ENCODE data around the gene ATL1.
"Not testable (repeated sequence)": the region's sequence is repeated elsewhere in the genome, so short reads cannot be mapped to it uniquely, and the experiment has no call there.

ATL1 gene

DNA sequence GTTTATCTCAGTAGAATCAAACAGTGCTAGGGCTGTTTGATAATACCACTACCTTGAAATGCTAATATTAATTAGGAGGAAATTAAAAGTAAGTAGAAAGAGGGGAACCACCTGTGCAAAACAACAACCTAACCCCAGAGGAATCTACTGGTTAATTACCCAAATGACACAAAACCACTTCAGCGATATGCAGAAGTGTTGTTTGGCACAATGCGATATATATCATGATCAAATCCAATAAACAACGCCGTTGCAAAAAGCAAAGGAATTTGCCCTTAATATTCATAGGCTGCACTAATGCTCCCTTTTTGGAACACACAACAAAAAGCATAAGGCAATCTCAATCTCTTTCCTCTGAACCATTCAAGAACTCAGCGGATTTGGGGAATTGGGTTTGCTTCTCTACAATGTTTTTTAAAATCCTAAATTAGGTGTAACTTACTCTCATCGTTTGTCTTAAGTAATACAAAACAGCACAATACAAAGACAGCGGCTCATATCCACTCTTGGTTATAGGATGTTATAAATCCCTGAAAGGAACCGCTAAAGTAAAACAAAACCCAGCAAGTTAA lies 29.1 kb upstream of the ATL1 start:
- no peak for TF ChIP-seq POLR2A (IDR thresholded peaks at IDR 0.05; ENCODE audit: low read depth, low read length)
- no peak for DNase-seq (ENCODE audit: insufficient read length, low spot score)
- peak; percentile 11 for FAIRE-seq

DNA sequence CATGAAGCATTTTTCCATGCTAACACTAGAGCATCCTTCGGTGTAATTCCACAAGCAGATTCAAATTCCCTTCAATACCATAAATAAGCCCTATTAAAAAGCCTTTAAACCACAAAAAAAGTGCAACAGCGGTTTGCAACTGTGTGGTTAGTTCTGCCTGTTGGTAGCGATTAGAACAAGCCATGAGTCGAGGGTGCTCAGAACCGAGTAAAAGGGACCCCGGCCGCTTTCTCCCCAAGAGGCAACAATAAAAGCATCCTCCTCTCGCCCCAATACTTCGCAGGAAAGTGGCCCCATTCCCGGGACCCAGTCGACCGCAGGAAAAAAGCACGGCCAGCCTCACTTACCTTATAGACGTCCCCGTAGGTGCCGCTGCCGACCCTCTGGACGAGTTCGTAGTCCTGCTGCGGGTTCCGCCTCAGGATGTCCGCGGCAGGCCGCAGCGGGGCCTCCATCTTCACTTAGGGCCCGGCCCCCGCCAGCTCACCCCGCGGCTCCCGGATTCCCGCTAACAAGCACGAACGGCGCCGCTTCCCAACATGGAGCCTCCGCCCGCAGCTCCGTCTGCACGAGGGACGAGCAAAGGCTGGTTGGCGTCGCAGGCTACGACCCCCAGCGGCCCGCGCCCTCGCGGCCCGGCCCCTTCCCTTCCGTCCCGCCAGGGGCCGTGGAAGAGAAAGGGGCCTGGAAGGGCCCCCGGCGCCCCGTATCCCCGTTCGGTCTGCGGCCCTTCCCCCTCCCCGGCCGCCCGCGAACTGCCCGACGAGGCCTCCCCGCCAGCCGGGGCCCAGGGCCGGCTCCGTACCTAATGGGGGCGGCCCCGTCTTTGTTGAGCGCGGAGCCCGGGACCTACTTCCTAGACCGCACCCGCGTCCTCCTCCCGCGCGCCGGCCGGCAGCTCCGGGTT lies 28.1 kb upstream of the ATL1 start:
- DNase-seq (ENCODE audit: insufficient read length, low spot score) (no peak), FAIRE-seq (no peak)
- no peak for TF ChIP-seq POLR2A (IDR thresholded peaks at IDR 0.05; ENCODE audit: low read depth, low read length)

DNA sequence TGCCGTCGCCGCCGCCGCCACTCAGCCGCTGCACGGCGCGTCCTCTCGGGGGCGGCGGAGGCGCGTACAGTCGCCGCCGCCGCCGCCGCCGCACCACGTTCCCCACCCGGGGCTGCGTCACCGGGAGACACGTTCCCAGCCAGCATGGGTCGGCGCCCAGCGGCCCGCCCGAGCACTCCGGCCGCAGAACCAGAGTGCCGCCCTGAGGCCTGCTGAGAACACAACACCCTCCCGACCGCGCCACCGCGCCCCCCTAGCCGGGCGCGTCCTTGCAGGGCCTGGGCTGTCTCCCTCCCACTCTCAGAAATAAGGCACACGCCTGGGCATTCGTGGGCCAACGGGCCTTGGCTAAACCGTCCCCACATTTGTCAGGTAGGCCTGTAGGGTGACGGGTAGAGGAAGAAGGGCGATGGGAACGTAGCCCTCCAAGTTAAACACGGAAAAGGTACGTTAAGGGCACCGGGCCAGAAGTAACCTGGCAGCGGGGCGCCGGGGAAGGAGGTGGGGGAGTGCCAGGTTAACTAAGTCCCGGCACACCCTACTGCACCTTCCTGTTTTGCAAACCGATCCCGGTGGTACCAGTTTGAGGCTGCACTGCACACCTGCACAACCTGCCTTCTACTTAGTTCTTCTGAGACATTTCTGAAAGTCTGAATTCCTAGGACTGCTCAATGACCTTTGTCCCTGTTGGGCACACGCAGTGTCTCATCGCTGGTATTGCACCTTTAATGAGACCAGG lies 27.3 kb upstream of the ATL1 start, which contains the start of gene MAP4K5:
MAP4K5 (minus strand) TSS at position 68 of the 739 bp plus-strand sequence. CDS start 520 bp downstream, outside the sequence.
- peak; percentile 52; the same call in 1 of the 2 replicates for TF ChIP-seq POLR2A (IDR thresholded peaks at IDR 0.05; ENCODE audit: low read depth, low read length)
- DNase-seq (ENCODE audit: insufficient read length, low spot score) (peak; percentile 62), FAIRE-seq (no peak)

DNA sequence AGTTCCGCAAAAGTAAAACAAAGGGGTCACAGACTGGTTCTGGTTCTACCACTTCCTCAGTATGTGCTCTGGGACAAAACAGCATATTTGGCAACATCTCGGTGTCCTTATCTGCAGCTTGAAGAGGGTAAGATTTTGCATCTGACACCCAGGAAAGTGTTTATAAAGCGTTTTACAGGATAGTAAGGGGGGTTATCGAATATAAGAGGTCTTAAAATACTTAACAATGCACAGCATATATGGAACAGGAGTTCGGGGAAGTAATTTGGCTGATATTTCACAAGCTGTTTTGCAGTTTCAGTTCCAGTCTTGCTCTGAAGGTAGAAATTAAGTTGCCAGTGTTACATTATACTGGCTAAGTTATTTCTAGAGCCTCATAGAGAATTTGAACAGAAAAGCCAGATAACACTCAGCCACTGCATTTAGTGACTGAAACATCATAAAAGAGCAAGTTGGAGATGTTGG lies 26.7 kb upstream of the ATL1 start:
- DNase-seq (ENCODE audit: insufficient read length, low spot score) (no peak), FAIRE-seq (no peak)
- no peak for TF ChIP-seq POLR2A (IDR thresholded peaks at IDR 0.05; ENCODE audit: low read depth, low read length)

DNA sequence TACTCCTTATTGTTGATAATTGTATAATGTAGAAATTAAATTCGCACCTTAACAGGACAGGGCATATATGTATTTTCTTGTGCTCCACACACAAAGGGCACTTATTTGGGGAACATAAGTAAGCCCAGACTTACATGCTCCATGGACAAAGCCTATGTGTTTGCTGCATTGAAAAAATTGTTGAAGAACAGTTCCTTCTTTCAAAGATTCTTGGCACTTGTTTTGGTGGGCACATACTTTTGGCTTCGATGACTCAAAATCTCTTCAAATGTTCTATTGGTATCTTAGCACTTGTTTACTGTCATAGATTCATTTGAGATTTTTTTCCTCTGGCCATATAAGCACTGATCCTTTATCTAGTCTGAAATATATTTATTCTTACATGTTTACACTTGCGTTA lies 26.1 kb upstream of the ATL1 start:
- TF ChIP-seq POLR2A (IDR thresholded peaks at IDR 0.05; ENCODE audit: low read depth, low read length): no peak
- no peak for DNase-seq (ENCODE audit: insufficient read length, low spot score)
- no peak for FAIRE-seq

DNA sequence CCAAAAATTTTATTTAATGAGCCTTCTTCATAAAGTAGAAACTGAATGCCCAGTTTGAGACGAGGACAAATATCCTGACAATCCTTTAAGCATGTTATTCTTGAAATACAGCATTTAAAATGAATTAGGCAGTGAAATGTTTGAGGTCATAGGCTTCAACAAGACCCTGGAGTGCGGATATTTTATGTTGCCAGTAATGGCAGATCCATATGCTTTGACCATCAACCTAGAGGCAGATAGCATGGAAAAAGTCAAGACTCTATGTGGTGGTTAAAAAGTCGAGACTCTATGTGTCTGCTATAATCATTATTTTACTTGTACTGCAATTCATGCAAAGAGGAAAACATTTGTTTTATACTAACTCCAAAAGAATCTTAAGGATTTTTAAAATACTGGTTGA lies 25.5 kb upstream of the ATL1 start:
- DNase-seq (ENCODE audit: insufficient read length, low spot score): no peak
- no peak for FAIRE-seq
- no peak for TF ChIP-seq POLR2A (IDR thresholded peaks at IDR 0.05; ENCODE audit: low read depth, low read length)

DNA sequence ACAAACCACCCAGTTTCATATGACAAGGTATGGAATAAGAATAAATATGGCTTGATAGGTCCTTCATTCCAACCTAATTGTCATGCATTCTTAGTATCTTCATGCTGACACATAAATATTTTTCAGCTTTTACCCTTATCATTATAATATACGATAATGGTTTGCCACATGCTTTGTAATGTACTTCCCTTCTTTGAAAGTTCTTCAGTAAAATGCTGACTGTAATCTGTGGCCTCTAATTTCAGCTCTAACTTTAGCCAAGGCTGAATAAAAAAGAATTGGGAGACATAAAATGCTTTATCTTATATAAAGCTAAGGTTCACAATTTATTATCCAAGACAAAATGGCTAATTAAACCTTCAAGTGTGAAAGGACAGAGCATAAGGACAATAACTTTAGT lies 24.9 kb upstream of the ATL1 start:
- FAIRE-seq (no peak), DNase-seq (ENCODE audit: insufficient read length, low spot score) (no peak)
- TF ChIP-seq POLR2A (IDR thresholded peaks at IDR 0.05; ENCODE audit: low read depth, low read length): no peak

DNA sequence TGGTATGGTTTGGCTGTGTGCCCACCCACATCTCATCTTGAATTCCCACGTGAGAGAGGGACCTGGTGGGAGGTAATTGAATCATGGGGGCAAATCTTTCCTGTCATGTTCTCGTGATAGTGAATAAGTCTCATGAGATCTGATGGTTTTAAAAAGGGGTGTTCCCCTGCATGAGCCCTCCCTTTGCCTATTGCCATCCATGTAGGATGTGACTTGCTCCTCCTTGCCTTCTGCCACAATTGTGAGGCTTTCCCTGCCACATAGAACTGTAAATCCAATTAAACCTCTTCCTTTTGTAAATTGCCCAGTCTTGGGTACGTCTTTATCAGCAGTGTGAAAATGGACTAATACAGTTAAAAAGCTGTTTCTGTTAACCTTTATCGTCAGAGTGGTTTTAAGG lies 21.9 kb upstream of the ATL1 start:
- DNase-seq (ENCODE audit: insufficient read length, low spot score); FAIRE-seq: not testable (repeated sequence)

DNA sequence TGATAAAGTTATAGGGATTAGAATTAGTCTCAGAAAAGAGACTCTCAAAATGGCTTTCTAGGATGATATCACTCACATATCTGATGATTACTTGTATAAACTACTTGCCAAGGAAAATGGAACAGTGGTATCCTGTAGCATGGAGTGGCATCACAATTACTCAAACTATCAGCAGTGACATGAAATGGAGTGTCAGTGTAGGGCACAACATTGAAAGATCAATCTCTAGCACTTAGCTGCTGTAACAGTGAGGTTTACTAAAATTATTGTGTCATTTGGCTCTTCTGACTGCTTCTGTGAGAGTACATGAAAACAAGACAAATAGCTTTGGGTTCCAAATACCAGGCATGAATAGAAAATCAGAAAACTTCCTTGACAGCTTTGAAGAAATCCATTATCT lies 20.9 kb upstream of the ATL1 start:
- FAIRE-seq (no peak), DNase-seq (ENCODE audit: insufficient read length, low spot score) (no peak)
- no peak for TF ChIP-seq POLR2A (IDR thresholded peaks at IDR 0.05; ENCODE audit: low read depth, low read length)

DNA sequence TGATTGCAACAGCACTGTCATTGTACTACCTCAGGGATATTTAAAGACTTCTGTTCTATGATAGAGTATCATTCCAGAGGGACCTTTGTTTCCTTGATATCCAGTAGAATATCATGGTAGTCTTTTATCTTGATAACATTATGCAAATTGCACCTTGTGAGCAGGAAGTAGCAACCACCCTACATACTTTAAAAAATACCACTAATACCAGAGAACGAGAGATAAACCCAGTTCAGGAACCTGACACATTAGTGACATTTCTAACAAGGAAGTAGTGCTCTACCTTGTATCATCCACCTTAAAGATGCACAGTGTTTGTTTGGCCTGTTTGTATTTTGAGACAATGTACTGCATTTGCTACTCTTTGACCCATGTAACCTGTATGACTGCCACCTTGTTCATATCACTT lies 18.8 kb upstream of the ATL1 start:
- FAIRE-seq (no peak), DNase-seq (ENCODE audit: insufficient read length, low spot score) (no peak)
- no peak for TF ChIP-seq POLR2A (IDR thresholded peaks at IDR 0.05; ENCODE audit: low read depth, low read length)

DNA sequence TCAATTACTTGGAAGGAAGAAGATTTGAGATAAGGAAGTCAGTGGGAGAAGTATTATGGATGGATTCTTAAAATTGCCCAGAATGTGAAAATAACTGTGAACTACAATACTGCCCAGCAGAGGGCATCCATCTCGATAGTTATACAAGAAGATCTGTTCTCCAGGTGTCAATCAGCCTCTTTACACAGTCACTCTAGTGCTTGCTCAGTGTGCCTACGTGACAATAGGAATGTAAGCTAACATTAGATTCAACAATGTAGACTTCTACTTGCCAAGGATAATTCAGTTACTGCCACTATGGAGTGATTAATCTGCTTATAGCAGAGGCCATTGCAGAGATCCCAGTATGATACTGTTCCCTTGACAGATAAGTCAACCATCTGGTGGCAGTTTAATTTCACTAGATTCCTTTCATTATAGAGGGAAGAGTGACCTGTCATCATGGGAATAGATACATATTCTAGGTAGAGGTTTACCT lies 17.0 kb upstream of the ATL1 start:
- FAIRE-seq: peak; percentile 73
- no peak for TF ChIP-seq POLR2A (IDR thresholded peaks at IDR 0.05; ENCODE audit: low read depth, low read length)
- no peak for DNase-seq (ENCODE audit: insufficient read length, low spot score)

DNA sequence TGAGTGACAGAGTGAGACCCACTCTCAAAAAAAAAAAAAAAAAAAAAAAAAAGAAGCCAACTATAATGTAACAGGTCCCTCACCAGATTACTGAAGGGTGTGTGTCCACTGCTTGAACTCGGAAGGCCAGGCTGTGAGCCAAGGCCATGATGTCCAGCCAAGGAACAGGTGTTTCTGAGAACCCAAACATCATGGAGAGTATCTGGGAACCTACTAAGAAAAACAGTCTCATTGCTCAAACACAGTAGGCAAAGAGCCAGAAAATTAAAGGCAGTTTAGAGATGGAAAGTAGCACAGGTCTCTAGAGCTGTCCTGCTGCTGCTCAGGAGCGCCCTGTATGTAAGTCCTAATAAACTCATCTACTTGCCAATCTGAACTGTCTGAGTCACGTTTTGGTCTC lies 15.0 kb upstream of the ATL1 start:
- no peak for TF ChIP-seq POLR2A (IDR thresholded peaks at IDR 0.05; ENCODE audit: low read depth, low read length)
- FAIRE-seq: no peak

DNA sequence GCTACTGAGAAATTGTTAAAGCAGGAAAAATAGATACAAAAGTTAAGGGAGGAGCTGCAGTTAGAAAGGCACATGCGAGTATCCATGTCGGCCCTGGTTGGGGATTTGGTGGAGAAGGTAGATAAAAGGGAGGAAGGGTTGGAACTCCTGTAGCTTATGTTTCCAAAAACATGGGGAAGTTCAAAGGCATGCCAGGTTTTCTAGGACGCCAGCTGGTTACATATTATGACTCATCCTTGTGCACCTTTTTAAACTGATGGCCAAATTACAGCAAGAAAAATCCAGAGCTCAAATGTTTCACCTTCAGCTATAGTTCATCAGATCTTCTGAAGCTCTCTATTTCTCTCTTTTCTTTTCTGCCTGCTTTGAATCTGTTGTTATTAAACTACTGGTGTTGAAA lies 14.3 kb upstream of the ATL1 start:
- FAIRE-seq: no peak
- DNase-seq (ENCODE audit: insufficient read length, low spot score): no peak
- no peak for TF ChIP-seq POLR2A (IDR thresholded peaks at IDR 0.05; ENCODE audit: low read depth, low read length)

More for the DNA sequence above, 15.0 kb upstream of the ATL1 start:
- no peak for DNase-seq (ENCODE audit: insufficient read length, low spot score)

DNA sequence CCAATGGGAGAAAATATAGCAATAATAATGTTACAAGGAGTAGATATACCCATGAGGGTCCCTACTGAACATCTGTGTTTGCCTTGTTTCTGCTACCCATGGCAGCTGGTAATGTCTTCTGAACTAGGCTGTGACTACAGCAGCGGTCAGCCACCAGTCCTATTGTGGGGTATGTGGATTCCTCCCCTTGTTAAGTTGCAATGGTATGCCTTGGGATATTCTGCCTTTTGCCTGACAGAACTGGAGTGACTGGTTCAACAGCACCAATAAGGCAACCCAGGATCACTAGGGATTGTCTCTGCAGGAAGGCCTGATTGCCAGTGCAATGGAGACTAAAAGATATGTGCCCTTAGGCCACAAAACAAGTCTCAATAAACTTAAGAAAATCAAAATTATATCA lies 9.7 kb upstream of the ATL1 start:
- FAIRE-seq (no peak), DNase-seq (ENCODE audit: insufficient read length, low spot score) (no peak)
- TF ChIP-seq POLR2A (IDR thresholded peaks at IDR 0.05; ENCODE audit: low read depth, low read length): no peak
